A673 (cell line): ENCODE measurements around the gene GMDS.

Source experiments
- EZH2 ChIP-seq: fragments of 200-600 bp; sonication (generic); IDR thresholded peaks from 2 replicates; pipeline ENCODE4 v1.6.1; 2017; ENCODE audit warnings: borderline replicate concordance, low read depth, mild to moderate bottlenecking, mixed read lengths, antibody characterized with exemption, low read length; ENCODE audit not compliant: poor library complexity, severe bottlenecking
- TF ChIP-seq, protein P1 (sequence below): fragments of 300-800, 200-600 bp; sonication (generic); conservative IDR thresholded peaks from 2 replicates; pipeline ENCODE4 v1.5.1; 2017; ENCODE audit warnings: low read depth, mild to moderate bottlenecking, antibody characterized with exemption, low read length, moderate library complexity, mixed read lengths

DNA sequence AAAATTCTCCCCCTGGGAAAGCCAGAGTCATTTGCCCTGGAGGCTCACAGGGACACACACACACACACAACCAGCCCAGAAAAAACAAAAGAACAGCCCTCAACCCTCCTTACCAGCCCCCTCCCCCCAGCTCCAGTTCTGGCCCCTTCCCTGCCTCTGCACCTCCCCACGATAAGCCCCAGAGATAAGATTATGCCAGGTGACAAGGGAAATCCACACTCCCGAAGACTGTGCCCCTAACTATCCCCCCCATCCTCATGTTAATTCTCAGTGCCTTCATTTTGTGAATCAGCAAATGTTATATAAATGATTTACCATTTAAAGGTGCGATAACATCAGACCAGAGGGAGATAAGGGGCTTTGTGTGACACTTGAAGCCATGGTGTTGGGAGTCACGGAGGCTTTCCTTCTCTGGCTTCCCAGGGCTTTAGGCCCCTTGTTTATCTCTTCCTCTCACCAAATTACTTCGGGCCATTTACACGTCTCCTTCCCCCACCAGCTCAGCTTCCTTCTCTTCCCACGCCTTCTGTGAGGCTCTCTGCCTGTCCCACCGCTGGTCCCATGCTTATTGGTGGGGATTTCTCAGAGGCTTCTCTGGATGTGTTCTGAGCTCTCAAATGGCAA, 648.2 kb downstream of the GMDS start:
- no peak for TF ChIP-seq EZH2
- TF ChIP-seq, protein P1, sequence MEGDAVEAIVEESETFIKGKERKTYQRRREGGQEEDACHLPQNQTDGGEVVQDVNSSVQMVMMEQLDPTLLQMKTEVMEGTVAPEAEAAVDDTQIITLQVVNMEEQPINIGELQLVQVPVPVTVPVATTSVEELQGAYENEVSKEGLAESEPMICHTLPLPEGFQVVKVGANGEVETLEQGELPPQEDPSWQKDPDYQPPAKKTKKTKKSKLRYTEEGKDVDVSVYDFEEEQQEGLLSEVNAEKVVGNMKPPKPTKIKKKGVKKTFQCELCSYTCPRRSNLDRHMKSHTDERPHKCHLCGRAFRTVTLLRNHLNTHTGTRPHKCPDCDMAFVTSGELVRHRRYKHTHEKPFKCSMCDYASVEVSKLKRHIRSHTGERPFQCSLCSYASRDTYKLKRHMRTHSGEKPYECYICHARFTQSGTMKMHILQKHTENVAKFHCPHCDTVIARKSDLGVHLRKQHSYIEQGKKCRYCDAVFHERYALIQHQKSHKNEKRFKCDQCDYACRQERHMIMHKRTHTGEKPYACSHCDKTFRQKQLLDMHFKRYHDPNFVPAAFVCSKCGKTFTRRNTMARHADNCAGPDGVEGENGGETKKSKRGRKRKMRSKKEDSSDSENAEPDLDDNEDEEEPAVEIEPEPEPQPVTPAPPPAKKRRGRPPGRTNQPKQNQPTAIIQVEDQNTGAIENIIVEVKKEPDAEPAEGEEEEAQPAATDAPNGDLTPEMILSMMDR: no peak
